Activated CD8-positive, alpha-beta memory T cell treated with anti-CD3 and anti-CD28 coated beads for 24 hours (primary cell): Measurements from ENCODE around the gene OR2D3.
"Not testable (repeated sequence)": the region's sequence is repeated elsewhere in the genome, so short reads cannot be mapped to it uniquely, and the experiment has no call there.

ENCODE experiments used
- DNase-seq: peaks from one replicate; pipeline ENCODE4 v3.0.0-alpha.2; 2020

Gene OR2D3, protein sequence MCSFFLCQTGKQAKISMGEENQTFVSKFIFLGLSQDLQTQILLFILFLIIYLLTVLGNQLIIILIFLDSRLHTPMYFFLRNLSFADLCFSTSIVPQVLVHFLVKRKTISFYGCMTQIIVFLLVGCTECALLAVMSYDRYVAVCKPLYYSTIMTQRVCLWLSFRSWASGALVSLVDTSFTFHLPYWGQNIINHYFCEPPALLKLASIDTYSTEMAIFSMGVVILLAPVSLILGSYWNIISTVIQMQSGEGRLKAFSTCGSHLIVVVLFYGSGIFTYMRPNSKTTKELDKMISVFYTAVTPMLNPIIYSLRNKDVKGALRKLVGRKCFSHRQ

DNA sequence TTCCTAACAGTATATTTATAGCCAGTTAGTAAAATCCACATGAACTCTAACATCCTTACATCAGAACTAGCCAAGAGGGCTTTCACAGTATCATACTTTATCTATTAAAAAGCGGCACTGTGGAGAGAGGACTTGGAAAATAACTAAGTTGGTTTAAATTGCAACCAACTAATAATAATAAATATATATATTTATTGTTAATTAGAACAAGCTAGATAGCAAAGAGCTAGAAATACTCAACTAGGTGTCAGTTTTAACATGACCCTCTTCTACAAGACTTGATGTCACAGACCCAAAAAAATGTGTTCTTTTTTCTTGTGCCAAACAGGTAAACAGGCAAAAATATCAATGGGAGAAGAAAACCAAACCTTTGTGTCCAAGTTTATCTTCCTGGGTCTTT, at the start of gene OR2D3:
OR2D3 (plus strand) TSS at position 301 of the 400 bp plus-strand sequence; CDS start at position 301, 0 bp downstream.
- DNase-seq, result no peak

DNA sequence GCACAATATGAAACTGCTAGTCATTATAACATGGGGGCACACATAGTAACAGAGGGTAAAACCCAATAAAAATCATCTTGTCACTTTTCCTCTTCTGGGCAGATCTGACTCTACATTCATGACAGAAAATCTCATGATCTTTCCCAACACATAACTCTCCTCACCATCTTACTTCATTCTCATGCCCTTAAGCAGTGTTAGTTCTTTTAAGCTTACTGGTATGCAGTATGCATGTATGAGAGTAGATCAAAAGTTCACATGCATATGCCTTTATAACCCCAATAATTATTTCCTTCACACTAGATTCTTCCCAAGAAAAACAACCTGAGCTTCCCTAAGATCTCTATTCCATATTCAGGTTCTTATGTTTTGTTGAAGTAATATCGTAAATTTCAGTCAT, 49.5 kb upstream of the OR2D3 start:
- DNase-seq, result no peak

DNA sequence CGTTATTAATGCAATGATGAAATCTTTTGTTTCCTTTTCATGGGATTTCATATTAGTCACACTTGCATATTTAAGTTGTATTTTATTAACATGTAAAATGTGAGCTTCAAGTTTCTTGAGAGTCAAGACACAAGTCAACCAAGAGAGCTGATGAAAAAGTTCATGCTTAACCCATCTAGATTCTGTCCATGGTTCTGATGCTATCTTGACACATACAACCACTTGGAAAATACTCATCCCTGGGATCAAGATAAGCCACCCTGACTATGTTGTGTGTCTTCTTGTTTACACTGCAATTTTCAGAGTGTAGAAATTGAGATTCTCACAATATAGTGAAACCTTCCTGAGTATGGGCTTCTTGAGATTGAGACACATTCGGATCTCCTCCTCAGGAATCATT, 45.0 kb upstream of the OR2D3 start:
- DNase-seq, result no peak

DNA sequence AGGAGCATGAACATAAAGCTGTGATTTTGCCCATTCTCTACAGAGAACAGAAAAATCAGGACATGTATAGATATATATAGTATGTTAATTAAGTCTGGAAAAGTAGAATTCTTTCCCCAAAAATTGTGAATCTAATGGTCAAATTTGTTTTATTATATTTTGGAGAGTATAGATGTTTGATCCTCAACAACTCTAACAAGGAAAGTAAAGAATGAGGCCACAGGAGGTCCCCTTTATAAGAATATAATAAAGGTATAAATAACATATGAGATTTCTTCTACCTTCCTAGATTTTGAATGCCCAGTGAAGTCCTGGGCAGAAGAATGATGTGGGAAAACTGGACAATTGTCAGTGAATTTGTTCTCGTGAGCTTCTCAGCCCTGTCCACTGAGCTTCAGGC, 44.5 kb upstream of the OR2D3 start, which contains the start of gene OR10A4:
OR10A4 (plus strand) TSS at position 301 of the 400 bp plus-strand sequence; CDS start at position 324, 23 bp downstream.
- DNase-seq, result no peak

DNA sequence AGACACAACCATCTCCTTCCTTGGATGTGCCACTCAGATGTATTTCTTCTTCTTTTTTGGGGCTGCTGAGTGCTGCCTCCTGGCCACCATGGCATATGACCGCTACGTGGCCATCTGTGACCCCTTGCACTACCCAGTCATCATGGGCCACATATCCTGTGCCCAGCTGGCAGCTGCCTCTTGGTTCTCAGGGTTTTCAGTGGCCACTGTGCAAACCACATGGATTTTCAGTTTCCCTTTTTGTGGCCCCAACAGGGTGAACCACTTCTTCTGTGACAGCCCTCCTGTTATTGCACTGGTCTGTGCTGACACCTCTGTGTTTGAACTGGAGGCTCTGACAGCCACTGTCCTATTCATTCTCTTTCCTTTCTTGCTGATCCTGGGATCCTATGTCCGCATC, 43.9 kb upstream of the OR2D3 start:
- no peak for DNase-seq

DNA sequence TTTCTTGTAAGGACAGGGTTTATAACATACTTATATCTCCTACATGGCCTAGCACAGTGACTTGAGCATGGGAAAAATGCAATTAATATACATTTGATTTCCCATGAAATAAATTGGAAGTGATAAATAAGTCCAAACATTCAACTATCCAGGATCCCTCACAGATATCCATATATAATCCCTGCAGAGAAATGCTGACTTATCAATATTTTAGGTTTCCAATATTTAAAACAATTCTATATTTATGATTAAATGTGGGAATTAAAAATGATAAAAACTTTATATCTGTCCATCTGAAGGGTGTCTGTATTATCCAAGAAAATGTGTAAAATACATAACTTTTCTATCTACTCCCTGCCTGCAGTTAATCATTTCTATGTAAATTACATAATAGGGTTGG, 38.1 kb upstream of the OR2D3 start:
- DNase-seq, result no peak

DNA sequence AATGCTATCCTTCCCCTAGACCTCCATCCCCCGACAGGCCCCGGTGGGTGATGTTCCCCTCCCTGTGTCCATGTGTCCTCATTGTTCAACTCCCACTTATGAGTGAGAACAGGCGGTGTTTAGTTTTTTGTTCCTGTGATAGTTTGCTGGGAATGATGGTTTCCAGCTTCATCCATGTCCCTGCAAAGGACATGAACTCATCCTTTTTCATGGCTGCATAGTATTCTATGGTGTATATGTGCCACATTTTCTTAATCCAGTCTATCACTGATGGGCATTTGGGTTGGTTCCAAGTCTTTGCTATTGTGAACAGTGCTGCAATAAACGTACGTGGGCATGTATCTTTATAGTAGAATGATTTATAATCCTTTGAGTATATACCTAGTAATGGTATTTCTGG, 33.1 kb upstream of the OR2D3 start:
- DNase-seq, result not testable (repeated sequence)

DNA sequence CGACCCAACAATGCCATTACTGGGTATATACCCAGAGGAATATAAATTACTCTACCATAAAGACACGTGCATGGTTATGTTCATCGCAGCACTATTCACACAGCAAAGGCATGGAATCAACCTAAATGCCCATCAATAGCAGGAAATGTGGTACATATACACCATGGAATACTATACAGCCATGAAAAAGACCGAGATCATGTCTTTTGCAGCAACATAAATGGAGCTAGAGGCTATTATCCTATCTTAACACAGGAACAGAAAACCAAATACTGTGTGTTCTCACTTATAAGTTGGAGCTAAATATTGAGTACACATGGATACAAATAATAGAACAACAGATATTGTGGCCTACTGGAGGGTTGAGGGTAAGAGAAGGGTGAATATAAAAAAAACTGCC, 32.0 kb upstream of the OR2D3 start:
- DNase-seq, result no peak

DNA sequence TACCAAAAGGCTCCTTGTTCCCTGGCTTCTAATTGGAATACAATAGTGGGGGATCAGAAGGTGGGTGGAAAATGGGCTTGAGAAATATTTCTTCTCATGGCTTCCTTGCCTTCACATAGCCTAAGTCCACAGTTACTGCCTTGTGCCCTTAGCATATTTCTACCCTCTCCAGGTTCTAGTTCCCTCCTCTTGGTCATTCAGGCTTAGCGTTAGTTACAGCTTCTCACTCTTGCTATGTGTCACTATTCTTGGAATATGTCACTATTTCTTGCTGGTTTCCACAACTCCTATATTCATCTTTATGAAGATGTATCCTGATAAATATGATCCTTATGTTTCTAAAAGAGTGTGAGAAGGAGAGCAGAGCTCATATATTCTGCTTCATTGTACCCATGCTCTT, 31.0 kb upstream of the OR2D3 start:
- no peak for DNase-seq

DNA sequence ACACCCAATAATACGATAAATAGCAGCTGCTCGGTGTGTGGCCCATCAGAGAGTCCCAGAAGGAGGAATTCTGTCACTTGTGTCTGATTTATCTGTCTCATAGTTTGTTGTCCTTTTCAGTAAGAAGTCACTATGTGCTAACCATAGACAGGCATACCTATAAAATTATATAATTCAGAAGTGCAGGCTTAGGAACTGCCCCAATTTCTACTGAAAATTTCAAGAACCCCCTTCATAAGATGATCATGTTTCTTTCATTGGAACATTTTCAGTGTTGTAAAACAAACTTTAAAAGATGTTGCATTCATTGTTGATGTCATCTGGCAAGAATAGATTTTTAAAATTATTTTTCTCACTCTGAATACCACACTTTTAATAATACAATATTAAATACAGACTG, 28.4 kb upstream of the OR2D3 start, which contains the start of gene OR2D2:
OR2D2 (minus strand) TSS at position 101 of the 400 bp plus-strand sequence; CDS start at position 101, 0 bp downstream.
- no peak for DNase-seq

DNA sequence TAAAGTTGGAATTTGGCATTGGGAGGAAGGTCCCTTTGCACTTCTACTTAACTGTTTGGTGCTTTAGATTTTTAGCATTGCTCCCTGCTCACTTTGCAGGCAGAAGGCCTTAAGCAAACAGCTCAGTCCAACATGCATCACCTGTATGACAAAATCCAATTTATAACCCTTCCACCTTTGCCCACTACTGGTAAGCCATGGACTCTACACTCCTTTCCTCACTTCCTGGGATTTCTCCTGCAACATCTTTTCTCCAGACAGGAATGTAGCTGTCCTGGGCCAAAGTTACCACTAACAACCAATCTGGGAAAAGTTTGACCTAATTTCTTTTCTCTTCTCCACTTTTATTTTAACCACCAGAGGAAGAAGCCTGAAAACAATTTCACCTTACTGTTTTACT, 26.7 kb upstream of the OR2D3 start:
- no peak for DNase-seq

DNA sequence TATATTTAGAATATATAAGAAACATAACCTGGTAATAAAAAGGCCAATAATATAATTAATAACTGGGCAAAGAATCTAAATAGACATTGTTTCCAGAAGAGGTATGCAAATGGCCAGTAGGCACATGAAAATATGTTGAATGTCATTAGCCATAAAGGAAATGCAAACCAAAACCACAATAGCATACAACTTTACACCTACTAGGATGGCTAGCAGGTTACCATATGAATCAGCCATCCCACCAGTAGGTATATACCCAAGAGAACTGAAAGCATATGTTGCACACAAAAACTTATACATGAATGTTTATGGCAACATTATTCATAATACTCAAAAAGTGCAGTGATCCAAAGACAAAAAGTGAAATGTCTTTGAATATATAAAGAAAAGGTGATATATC, 25.8 kb upstream of the OR2D3 start:
- DNase-seq, result no peak

DNA sequence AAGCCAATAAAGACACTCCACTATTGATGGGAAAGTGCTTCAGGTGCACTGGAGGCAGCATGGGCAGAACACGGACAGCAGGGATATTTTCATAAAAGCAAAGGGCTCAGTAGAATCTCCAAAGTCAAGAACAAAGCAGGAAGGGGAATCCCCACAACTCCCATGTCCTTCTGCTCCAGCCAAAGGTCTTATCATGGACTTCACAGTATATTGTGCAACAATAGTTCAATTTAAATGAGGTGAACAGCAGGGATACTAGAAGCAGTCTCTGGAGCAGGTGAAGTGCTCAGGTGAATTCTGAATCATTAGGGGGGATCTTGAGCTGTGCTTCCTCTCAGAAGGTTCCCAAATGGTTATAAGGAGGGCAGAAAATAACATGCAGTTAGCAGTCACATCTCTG, 21.9 kb upstream of the OR2D3 start:
- DNase-seq, result no peak

DNA sequence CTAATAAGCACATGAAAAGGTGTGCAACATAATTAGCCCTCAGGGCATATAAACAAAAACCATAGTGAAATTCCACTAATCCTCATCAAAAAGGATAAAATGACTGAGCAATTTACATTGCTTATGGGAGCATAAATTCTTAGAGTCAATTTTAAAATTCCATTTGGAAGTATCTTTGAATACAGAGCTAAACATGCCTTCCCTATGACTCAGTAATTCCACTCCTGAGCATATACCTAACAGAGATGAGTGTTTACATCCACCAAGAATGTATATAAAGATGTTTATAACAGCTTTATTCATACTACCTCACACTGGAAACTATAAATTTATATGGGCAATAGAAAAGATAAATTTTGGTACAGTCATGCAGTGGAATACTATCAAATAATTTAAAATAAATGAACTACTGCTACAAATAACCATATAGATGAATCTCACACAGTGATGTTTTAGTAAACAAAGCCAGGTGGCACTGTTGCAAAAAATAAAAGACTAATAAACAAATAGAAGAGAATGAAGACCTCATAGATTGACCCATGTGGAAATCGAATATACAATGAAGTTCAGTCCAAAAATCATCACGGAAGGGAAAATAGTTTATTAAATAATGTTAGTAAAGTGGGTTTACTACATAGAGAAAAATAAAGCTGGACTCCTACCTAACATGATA, 20.3 kb upstream of the OR2D3 start:
- no peak for DNase-seq

DNA sequence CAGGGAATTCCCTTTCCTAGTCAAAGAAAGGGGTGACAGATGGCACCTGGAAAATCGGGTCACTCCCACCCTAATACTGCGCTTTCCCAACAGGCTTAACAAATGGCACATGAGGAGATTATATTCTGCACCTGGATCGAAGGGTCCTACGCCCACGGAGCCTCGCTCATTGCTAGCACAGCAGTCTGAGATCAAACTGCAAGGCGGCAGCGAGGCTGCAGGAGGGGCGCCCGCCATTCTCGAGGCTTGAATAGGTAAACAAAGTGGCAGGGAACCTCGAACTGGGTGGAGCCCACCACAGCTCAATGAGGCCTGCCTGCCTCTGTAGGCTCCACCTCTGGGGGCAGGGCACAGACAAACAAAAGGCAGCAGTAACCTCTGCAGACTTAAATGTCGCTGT, 16.0 kb upstream of the OR2D3 start:
- DNase-seq, result not testable (repeated sequence)

DNA sequence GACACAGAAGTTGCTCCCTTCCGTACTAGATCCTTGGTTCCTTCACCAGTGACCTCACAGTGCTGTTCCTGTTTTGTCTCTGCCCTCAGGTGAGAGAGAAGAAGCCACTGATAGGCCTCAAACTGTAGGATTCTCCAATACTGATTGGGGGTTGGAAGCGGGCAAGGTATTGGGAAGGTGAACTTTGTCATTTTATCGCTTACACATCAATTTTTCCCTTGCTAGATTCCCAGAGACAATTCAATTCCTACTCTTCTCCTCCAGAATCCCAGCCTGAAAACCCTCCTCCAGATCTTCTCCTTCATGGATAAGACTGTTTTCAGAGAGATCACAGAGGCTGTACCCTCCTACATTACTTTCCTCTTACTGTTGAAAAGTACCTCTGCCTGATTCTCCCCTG, 9.4 kb upstream of the OR2D3 start:
- no peak for DNase-seq

DNA sequence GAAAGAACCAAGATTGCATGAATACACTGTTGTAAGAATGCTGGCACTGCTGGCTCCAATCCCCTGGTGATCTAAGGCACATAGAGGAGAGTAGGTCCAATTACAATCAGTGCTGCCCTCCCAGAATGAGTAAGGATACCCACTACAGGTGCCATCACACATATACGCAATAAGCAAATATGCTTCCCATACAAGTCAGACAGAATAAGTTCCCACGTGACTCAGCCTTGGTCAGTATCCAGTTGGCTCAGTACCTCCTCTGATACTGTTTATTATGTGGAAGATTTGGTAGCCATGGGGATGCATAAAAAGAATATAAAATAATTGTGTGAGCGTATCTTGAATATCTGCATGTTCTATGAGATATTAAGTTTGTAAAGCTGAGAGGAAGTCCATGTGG, 8.9 kb upstream of the OR2D3 start:
- no peak for DNase-seq

DNA sequence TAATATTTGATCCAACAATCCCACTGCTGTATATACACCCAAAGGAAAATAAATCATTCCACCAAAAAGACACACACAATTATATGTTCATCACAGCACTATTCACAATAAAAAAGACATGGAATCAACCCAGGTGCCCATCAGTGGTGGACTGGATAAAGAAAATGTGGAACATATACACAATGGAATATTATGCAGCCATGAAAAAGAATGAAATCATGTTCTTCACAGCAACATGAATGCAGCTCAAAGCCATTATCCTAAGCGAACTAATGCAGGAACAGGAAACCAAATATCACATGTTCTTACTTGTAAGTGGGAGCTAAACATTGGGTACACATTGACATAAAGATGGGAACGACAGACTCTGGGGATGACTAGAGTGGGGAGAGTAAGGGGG, 1.1 kb upstream of the OR2D3 start:
- no peak for DNase-seq

DNA sequence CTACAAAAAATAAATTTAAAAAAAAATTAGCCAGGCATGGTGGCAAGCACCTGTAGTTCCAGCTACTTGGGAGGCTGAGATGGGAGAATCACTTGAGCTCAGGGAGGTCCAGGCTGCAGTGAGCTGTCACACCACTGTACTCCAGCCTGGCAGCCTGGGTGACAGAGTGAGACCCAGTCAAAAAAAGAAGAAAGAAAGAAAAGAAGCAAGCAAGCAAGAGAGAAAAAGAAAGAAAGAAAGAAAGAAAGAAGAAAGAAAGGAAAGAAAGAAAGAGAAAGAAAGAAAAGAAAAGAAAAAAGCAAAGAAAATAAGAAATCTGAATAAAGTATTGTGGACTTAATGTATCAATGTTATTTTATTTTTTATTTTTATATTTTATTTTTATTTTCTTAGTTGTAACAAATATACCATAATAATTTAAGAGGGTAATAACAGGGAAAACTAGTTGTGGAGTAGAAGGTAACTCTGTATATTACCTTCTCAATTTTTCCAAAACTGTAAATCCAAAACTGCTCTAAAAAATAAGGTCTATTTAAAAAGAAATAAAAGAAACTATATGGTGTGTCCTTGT, 4.3 kb downstream of the OR2D3 start:
- no peak for DNase-seq

DNA sequence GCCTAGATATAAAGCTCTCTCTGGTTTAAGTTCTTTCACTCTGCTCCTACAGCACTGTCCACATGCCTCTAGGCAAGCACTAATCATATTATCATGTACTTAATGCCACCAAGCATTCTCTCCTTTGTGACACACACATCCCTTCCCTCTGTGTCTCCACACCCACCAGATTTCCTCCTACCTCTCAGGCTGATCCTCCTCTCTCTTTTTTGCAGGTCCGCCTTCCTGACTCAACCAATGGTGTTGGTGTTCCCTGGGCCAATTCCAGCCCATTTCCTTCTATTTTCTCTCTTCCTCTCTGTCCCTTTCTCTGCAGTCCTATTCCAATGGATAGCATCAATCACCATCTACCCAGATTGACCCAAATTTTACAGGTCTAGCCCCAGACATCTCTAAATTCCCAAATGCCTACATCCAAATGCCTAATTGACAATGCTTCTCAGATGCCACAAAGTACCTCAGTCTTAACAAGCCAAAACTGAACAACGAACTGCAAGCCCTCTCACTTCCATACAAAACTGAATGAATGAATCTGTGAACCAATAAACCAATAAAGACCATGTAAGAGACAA, 4.9 kb downstream of the OR2D3 start:
- DNase-seq, result no peak

DNA sequence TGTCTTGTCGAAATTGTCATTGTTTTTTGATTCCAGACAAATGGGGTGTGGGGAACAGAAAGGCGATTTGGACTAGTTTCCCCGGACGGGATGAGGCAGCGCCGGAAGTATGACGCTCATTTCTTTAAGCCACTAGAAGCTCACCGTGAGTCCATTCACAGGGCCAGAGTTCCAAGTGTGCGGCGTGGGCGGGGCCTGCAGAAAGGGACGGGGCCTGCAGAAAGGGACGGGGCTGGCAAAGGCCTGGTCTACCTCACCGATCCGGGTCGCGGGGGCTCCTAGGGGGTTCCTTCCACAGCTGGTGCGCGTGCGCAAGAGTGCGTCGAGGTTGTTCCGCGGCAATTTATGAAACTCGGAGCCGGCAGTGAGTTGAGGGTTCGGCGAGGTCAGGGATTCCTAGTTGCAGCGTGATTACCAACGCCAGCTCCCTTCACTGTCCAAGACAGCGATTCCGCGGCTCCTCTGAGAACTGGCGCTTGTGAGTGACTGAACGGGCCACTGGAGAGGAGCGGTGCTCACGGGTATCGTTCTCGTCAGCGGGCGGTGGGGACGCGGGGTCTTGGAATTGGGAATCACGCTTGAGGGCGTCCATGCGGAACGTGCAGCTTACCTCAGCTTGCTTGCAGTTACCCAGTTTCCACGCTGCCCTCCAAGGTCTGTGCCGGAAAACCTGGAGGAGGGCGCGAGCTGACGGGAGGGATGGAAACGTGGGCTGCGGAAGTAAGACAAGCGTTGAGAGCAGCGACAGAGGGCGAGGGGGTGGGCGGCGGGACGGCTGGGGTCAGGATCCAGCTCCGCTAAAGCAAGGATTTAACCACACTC, 5.6 kb downstream of the OR2D3 start, which contains the start of gene ZNF215:
ZNF215 (plus strand) TSS at position 219 of the 822 bp plus-strand sequence. CDS start 5,847 bp downstream, outside the sequence.
- DNase-seq, result peak; percentile 72

DNA sequence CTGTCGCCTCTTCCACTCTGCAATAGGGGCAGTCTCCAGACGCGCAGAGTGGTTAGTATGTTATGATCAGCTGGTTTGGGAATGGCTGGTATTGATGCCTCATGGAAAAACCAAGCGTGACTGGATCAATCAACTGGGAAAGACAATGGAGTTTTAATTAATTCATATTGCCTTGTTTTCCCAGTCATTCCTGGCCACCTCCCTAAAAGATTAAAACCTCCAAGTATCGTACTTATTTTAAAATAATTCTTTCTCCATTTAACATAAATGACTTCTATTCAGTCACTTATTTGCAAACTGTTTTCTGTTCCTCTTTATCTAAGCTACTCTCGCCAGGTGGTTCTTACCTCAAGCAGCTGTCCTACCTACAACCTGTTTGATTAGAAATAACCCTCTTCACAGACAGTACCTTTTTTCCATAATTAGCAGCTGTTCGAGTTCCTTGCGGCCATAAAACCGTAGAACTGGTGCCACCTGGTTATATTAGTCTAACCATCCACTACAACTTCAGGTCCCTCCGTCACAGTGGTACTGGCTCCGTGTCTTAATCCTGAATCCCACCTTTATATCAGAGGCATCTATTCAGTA, 6.3 kb downstream of the OR2D3 start:
- no peak for DNase-seq
